Sigmoid colon (tissue), 7 donors: ENCODE data around the gene RASA1. TPM values are rescaled to one million over a fixed set of nuclear protein-coding genes. Genes with fewer than 3 reads are reported as not detected.

Source experiments
- DNase-seq: peaks from one replicate; pipeline ENCODE4 v3.0.0-alpha.2; 2019
- H3K27ac ChIP-seq, 4 donors: fragments of 200-600 bp; sonication (generic); one replicate each; pipeline ENCODE4 v1.5.1; 2016 to 2019; ENCODE audit warnings: mild to moderate bottlenecking in 1 of 4
- H3K27me3 ChIP-seq, 3 donors: fragments of 200-600 bp; sonication (generic); one replicate each; pipeline ENCODE4 v1.5.1; 2019; ENCODE audit warnings: mild to moderate bottlenecking in 1 of 3
- H3K36me3 ChIP-seq, 4 donors: fragments of 200-600 bp; sonication (generic); one replicate each; pipeline ENCODE4 v1.5.1; 2016 to 2019
- H3K4me1 ChIP-seq, 4 donors: fragments of 200-600 bp; sonication (generic); one replicate each; pipeline ENCODE4 v1.5.1; 2017 to 2019
- H3K4me3 ChIP-seq, 4 donors: fragments of 200-600 bp; sonication (generic); one replicate each; pipeline ENCODE4 v1.5.1; 2017 to 2019; ENCODE audit warnings: mild to moderate bottlenecking in 2 of 4, moderate library complexity in 1 of 4
- H3K9me3 ChIP-seq, 4 donors: fragments of 200-600 bp in 3 of 4; sonication (generic) in 3 of 4; one replicate each; pipeline versions ENCODE4 v1.5.1 to v1.6.1; 2013 to 2019
- EP300 ChIP-seq, 4 donors: sonication (generic); formaldehyde crosslinking; IDR thresholded peaks; one replicate each; pipeline ENCODE4 v1.6.1; 2017; ENCODE audit warnings: antibody characterized with exemption in 4 of 4
- POLR2A ChIP-seq, 2 donors: fragments of 450-650 bp; IDR thresholded peaks; one replicate each; pipeline ENCODE4 v1.6.1; 2016; ENCODE audit warnings: antibody characterized with exemption in 2 of 2, mild to moderate bottlenecking in 2 of 2, moderate library complexity in 2 of 2
- POLR2AphosphoS5 ChIP-seq, 4 donors: sonication (generic); formaldehyde crosslinking; IDR thresholded peaks; one replicate each; pipeline ENCODE4 v1.6.1; 2017; ENCODE audit warnings: antibody characterized with exemption in 4 of 4
- WGBS, 2 donors: extraction: QIAGEN DNeasy Blood & Tissue Kit; methylation state at CpG; one replicate each; pipeline ENCODE4 v1.1.7; 2013; 5-methylcytosine and 5-hydroxymethylcytosine counted together
- intact Hi-C: fragments of 100-400 bp; cut with DNase I; formaldehyde crosslinking; loops from one replicate; pipeline ENCODE4 v1.15.1; 2023
- polyA plus RNA-seq, 3 donors: library from polyadenylated mRNA; stranded (reverse); fragments of 200-250 nt; gene quantifications; one replicate each; pipeline ENCODE4 v1.2.3, GENCODE V29; 2013
- total RNA-seq, 4 donors: library from RNA; depleted of rRNA; stranded (reverse); fragments of >200 nt; gene quantifications; one replicate each; pipeline ENCODE4 v1.1.0, GENCODE V29; 2016
- TF ChIP-seq, protein P1 (sequence below), 4 experiments: fragments of 450-650 bp in 3 of 4; fragments of 200-600 bp in 1 of 4; IDR thresholded peaks; one replicate each; pipeline ENCODE4 v1.5.1; 2016 to 2019; ENCODE audit warnings: antibody characterized with exemption in 4 of 4, mild to moderate bottlenecking in 3 of 4, moderate library complexity in 2 of 4
- donor health status: healthy with polysubstance abuse.
- donor health status: Bipolar disorder and iron deficiency.
- donor health status: healthy.

Gene RASA1
- total and polyA plus RNA-seq, 7 donors, result 9.0 to 30.0 (median 22.7) TPM

- Histone ChIP-seq H3K27me3 (no peaks in the 10 kb centered on the region), H3K9me3 (no peaks in the 10 kb centered on the region), H3K4me1 (peaks cover 0 to 10% (median 3%) of the 10 kb centered on the region in 4 donors), H3K4me3 (no peak overlapping the region), H3K27ac (no peak overlapping the region), H3K36me3 (peaks cover 0 to 84% (median 9%) of the 10 kb centered on the region in 4 donors)
- TF ChIP-seq, protein P1, sequence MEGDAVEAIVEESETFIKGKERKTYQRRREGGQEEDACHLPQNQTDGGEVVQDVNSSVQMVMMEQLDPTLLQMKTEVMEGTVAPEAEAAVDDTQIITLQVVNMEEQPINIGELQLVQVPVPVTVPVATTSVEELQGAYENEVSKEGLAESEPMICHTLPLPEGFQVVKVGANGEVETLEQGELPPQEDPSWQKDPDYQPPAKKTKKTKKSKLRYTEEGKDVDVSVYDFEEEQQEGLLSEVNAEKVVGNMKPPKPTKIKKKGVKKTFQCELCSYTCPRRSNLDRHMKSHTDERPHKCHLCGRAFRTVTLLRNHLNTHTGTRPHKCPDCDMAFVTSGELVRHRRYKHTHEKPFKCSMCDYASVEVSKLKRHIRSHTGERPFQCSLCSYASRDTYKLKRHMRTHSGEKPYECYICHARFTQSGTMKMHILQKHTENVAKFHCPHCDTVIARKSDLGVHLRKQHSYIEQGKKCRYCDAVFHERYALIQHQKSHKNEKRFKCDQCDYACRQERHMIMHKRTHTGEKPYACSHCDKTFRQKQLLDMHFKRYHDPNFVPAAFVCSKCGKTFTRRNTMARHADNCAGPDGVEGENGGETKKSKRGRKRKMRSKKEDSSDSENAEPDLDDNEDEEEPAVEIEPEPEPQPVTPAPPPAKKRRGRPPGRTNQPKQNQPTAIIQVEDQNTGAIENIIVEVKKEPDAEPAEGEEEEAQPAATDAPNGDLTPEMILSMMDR (IDR thresholded peaks at IDR 0.05), result no peak
- TF ChIP-seq POLR2AphosphoS5 (IDR thresholded peaks at IDR 0.05) (no peak), POLR2A (IDR thresholded peaks at IDR 0.05) (no peak), EP300 (IDR thresholded peaks at IDR 0.05) (no peak)
- intact Hi-C loops, result no loop called here
- 99 to 100% methylated on average over 1 of the region's 1 CpG for WGBS, 2 donors
- no peak for DNase-seq
Observed at GRCh38 chr5:87382224-87382623, 114.5 kb downstream of the RASA1 start.

DNA sequence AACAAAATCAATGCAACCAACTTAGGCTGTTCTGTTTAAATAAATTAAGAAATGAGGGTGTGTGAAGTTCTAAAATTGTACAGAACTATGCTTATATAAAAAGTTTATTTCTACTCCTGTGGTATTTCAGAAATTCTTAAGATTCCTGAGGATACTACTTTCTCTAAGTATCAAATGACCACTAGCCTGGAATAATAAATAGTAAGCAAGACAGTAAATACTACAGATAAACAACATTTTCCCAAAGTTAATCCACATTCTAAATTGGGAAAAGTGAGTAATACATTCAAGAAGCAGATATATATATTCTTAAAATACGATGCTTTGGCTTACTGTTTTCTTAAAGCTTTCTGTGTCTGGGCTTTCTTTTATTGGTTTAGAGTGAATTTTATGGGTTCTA, 115.5 kb downstream of the RASA1 start:
- H3K27ac ChIP-seq, result no peak overlapping the region
- peaks cover 0 to 10% (median 3%) of the 10 kb centered on the region in 4 donors for H3K4me1 ChIP-seq
- H3K4me3 ChIP-seq, result no peak overlapping the region
- TF ChIP-seq POLR2AphosphoS5 (IDR thresholded peaks at IDR 0.05) (no peak), EP300 (IDR thresholded peaks at IDR 0.05) (no peak), POLR2A (IDR thresholded peaks at IDR 0.05) (no peak)
- TF ChIP-seq, protein P1 (IDR thresholded peaks at IDR 0.05), result no peak
- no peak for DNase-seq
- intact Hi-C loops, result no loop called here
- peaks cover 0 to 84% (median 9%) of the 10 kb centered on the region in 4 donors for H3K36me3 ChIP-seq
- H3K9me3 ChIP-seq, result no peaks in the 10 kb centered on the region
- no peaks in the 10 kb centered on the region for H3K27me3 ChIP-seq
- WGBS, 2 donors, result 77 to 83% methylated on average over 1 of the region's 1 CpG

GRCh38 chr5:87385802-87386201, 118.1 kb downstream of the RASA1 start:
- intact Hi-C loops, result no loop called here
- no peak overlapping the region for H3K27ac ChIP-seq
- DNase-seq, result no peak
- no peaks in the 10 kb centered on the region for H3K9me3 ChIP-seq
- WGBS, 2 donors, result 53 to 79% methylated on average over 2 of the region's 2 CpGs
- H3K4me3 ChIP-seq, result no peak overlapping the region
- H3K27me3 ChIP-seq, result no peaks in the 10 kb centered on the region
- peaks cover 0 to 4% (median 1%) of the 10 kb centered on the region in 4 donors for H3K4me1 ChIP-seq
- H3K36me3 ChIP-seq, result peaks cover 0 to 88% (median 16%) of the 10 kb centered on the region in 4 donors
- TF ChIP-seq POLR2AphosphoS5 (IDR thresholded peaks at IDR 0.05) (no peak), POLR2A (IDR thresholded peaks at IDR 0.05) (no peak), EP300 (IDR thresholded peaks at IDR 0.05) (no peak)
- TF ChIP-seq, protein P1 (IDR thresholded peaks at IDR 0.05), result no peak

GRCh38 chr5:87388129-87388528, 120.4 kb downstream of the RASA1 start:
- 94 to 95% methylated on average over 2 of the region's 2 CpGs for WGBS, 2 donors
- peaks cover 0 to 12% (median 3%) of the 10 kb centered on the region in 4 donors for H3K4me1 ChIP-seq
- H3K9me3 ChIP-seq, result no peaks in the 10 kb centered on the region
- H3K36me3 ChIP-seq, result peaks cover 0 to 97% (median 16%) of the 10 kb centered on the region in 4 donors
- no peak for DNase-seq
- H3K27ac ChIP-seq, result no peak overlapping the region
- H3K27me3 ChIP-seq, result no peaks in the 10 kb centered on the region
- no peak overlapping the region for H3K4me3 ChIP-seq
- intact Hi-C loops, result no loop called here
- no peak for TF ChIP-seq POLR2AphosphoS5 (IDR thresholded peaks at IDR 0.05)
- no peak for TF ChIP-seq POLR2A (IDR thresholded peaks at IDR 0.05)
- no peak for TF ChIP-seq EP300 (IDR thresholded peaks at IDR 0.05)
- TF ChIP-seq, protein P1 (IDR thresholded peaks at IDR 0.05), result no peak
